Colonic mucosa (tissue), 4 donors: ENCODE data around the gene PIERCE2. TPM values are rescaled to one million over a fixed set of nuclear protein-coding genes. Genes with fewer than 3 reads are reported as not detected.

ENCODE experiments used
- DNase-seq: peaks from one replicate; pipeline ENCODE4 v3.0.0-alpha.2; 2020
- H3K27ac ChIP-seq: fragments of 200-600 bp; one replicate; pipeline ENCODE4 v1.8.0; 2021
- H3K27me3 ChIP-seq: fragments of 200-600 bp; one replicate; pipeline ENCODE4 v1.8.0; 2021
- H3K36me3 ChIP-seq: fragments of 200-600 bp; one replicate; pipeline ENCODE4 v1.8.0; 2021
- H3K4me1 ChIP-seq: fragments of 200-600 bp; one replicate; pipeline ENCODE4 v1.8.0; 2021; ENCODE audit warnings: mild to moderate bottlenecking
- H3K4me3 ChIP-seq: fragments of 200-600 bp; one replicate; pipeline ENCODE4 v1.8.0; 2021
- H3K9ac ChIP-seq, 2 donors: one replicate each; pipeline ENCODE4 v1.7.0; 2013; ENCODE audit warnings: control low read depth in 2 of 2, low read depth in 2 of 2, low read length in 2 of 2
- H3K9me3 ChIP-seq: fragments of 200-600 bp; one replicate; pipeline ENCODE4 v1.8.0; 2021
- intact Hi-C: fragments of 100-400 bp; cut with DNase I; formaldehyde crosslinking; loops from one replicate; pipeline ENCODE4 v1.14.1; 2022
- microRNA-seq: library from miRNA; unstranded; fragments of <30 nt; microRNA quantifications from one replicate; pipeline ENCODE4, GENCODE V29; 2019
- total RNA-seq, 2 donors: library from RNA; stranded (reverse); fragmentation: NEBNext Ultra II Directional in 1 of 2; extraction: Animal tissue kit (Norgen Biotek cat#: 25700) in 1 of 2; gene quantifications; one replicate each; pipeline ENCODE4 v1.2.1, GENCODE V29; 2021
- TF ChIP-seq, protein P1 (sequence below): fragments of 200-600 bp; IDR thresholded peaks from one replicate; pipeline ENCODE4 v1.8.0; 2022; ENCODE audit warnings: antibody characterized with exemption, mild to moderate bottlenecking
- donor health status: healthy.
- donor health status: DM: no; HTN: no; CAD: no.
- donor health status: DM: no; HTN: no; CAD: no.

Gene PIERCE2
- total RNA-seq, 2 donors from 2014 or later = 5.8 to 11.4 TPM

DNA sequence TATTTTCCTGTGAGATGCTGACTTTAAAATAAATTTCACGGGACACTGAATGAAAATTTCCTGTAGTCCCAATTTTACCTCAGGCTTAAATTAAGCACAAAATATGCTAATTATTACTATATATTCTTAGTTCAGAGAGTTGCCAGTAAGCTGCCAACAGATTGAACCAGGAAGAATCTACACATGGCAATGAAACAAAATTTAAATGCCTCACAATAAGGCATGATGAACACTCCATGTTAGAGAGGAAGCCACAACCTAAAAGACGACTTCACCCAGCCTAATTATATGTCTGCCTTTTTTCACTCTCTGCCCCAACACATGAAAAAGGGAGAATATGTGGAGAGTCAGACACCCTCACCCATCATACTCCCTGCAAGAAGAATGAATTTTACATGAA lies 60.0 kb downstream of the PIERCE2 start:
- no peak for DNase-seq
- TF ChIP-seq, protein P1, sequence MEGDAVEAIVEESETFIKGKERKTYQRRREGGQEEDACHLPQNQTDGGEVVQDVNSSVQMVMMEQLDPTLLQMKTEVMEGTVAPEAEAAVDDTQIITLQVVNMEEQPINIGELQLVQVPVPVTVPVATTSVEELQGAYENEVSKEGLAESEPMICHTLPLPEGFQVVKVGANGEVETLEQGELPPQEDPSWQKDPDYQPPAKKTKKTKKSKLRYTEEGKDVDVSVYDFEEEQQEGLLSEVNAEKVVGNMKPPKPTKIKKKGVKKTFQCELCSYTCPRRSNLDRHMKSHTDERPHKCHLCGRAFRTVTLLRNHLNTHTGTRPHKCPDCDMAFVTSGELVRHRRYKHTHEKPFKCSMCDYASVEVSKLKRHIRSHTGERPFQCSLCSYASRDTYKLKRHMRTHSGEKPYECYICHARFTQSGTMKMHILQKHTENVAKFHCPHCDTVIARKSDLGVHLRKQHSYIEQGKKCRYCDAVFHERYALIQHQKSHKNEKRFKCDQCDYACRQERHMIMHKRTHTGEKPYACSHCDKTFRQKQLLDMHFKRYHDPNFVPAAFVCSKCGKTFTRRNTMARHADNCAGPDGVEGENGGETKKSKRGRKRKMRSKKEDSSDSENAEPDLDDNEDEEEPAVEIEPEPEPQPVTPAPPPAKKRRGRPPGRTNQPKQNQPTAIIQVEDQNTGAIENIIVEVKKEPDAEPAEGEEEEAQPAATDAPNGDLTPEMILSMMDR = no peak
- Histone ChIP-seq H3K27me3 (no peaks in the 10 kb centered on the region), H3K36me3 (no peaks in the 10 kb centered on the region), H3K9ac (no peak overlapping the region), H3K4me3 (no peak overlapping the region), H3K9me3 (no peaks in the 10 kb centered on the region), H3K27ac (no peak overlapping the region), H3K4me1 (no peaks in the 10 kb centered on the region)
- intact Hi-C loops = no loop called here

Small RNA genes lying within 50 kb of the gene (microRNA-seq; reads per million reads assigned to microRNA genes)
- gene MIR628 = 120 reads per million, percentile 55 among the genes with 10 or more reads in this experiment

Other genes starting within 250 kb of the PIERCE2 start
- 10 to 100 TPM; 42.3 to 52.4 TPM for gene RSL24D1, start 211.6 kb upstream of the PIERCE2 start, total RNA-seq
- gene RAB27A, start 118.7 kb upstream of the PIERCE2 start, total RNA-seq = 10 to 100 TPM; 46.0 to 69.6 TPM
- gene PIGBOS1, start 89.4 kb upstream of the PIERCE2 start, total RNA-seq = 10 to 100 TPM; 11.8 to 13.0 TPM
- 10 to 100 TPM; 15.0 to 15.8 TPM for gene PIGB, start 89.3 kb upstream of the PIERCE2 start, total RNA-seq
- gene CCPG1, start 136 bp upstream of the PIERCE2 start, total RNA-seq = 10 to 100 TPM; 57.9 to 71.7 TPM
- under 1 TPM; 0.24 to 0.42 TPM for gene DNAAF4, start 99.7 kb downstream of the PIERCE2 start, total RNA-seq
- gene PYGO1, start 179.8 kb downstream of the PIERCE2 start, total RNA-seq = 1 to 10 TPM in 1 of 2 donors, under 1 TPM in 1; 0.30 to 2.3 TPM